Eye (tissue), 1 donor: Measurements from ENCODE around the gene NKX2-1.

Source experiments
- DNase-seq: peaks from one replicate; pipeline ENCODE4 v3.0.0-alpha.2; 2015

The NKX2-1 gene

GRCh38 chr14:36517242-36518030, 2.6 kb downstream of the NKX2-1 start:
- DNase-seq = peak; percentile 37

- DNase-seq = no peak
Measured at GRCh38 chr14:36516719-36517241, 3.3 kb downstream of the NKX2-1 start.

DNA sequence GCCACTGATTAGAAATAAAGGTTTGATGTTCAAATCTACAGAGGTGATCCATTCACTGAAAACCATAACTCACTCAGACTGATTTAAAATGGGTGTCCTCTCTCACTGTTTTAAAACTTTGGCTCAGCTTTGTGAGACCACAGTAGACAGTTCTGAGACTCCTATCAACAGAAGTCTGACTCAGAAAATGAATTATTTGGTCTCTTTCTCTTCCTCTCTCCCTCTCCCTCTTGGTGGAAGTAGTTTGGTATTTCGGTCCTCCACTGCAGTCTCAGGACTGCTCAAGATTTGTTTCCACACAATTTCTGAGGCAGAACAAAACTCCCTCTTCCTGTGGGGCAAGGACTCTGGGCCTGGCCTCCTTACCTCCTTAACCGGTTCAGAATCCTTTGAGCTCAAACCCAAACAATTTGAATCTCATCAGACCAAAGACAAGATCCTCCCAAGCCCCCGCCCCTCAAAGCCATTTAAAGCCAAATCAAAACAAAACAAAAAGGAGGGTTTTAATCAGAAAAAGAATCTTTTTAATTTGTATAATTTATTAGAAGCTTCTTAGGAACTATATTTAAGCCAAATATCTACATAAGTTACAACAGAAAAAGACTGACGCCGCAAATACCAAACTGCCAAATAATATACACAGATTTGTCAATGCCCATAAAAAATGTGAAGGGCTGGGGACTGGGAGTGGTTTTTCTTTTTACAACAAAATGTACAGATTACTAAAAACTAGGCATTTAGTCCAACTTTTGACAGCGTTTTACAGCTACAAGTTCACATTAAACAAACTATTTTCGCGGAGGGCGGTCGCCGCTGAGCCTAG, 3.9 kb downstream of the NKX2-1 start:
- DNase-seq = peak; percentile 52

DNA sequence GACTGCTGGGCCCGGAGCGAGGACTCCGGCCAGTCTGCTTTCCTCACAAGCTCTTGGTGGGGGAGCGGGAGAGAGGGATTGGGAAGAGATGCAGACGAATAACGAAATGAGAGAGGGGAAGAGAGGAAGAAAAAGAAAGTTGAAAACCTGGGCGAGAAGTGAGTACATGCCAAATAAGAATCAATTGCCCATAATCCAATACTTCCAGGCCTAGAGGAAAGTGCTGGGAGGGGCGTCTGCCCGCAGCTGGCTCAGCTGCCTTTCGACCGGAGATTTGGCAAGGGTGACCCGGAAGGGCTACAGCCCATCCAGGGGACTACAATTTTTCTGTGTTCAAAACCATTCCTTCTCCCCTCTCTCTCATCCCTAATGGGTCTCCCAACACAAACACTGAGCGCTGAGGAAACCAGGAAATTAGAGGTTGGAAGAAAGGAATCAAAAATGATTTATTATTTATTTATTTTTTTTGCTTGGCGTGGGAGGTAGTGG, 4.9 kb downstream of the NKX2-1 start:
- DNase-seq = peak; percentile 48

DNA sequence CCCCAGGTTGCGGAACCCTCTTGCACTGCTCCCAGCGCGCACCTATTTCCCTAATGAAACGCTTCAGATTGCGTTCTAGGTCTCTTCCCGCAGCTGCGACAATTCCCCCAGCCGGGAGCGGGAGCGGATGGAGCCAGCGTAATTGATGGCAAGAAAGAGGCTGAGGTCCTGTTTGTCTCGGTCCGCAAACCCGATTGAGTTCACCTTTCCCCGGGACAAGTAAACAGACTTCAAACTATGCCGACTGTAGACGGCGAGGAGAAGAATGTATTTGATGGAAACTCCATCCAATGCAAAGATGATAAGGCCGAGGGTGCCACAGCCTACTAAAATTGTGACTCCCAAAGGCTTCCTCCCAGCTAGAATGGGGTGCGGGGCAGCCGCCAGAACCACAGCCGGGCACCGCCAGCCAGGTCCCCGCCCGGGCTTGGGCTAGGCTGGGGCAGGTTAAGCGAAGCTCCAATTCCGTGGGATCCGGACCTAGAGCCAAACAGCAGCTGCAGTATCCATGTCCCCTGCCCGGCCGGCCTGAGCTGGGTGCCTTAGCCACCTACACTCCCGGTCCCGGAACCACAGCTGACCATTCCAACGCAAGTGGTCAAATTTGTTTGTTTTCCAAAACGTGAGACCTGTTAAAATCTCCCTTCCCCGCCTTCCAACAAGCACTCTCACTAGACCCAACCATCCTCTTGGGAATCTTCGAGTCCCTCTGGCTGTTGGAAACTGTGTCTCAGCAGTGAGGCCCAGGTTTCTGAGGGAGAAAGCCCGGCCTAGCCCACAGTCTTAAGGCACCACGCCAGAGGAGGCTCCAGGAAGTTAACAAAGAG, 5.5 kb downstream of the NKX2-1 start:
- peak; percentile 25 for DNase-seq

- no peak for DNase-seq
Measured at GRCh38 chr14:36513451-36514277, 6.4 kb downstream of the NKX2-1 start.

- DNase-seq = peak; percentile 50
Measured at GRCh38 chr14:36513012-36513420, 7.0 kb downstream of the NKX2-1 start.

DNA sequence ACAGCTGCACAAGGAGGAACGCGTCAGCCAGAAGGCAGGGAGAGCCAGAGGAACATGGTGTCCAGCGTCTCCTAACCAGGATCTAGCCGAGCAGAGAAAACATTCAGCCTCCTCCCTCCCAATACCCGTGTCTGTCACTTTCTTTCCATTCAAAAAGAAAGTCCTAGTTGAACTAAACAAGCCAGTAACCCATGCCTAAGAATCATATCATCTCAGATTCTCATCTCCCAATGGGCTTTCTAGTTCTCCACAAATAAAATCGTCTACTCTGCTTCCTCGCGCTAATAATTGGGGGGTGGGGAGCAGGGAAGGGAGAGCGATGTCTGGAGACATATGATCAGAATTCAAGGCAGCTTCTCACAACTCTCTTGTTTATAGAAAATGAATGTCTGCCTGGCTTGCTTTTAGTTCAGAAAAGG, 7.4 kb downstream of the NKX2-1 start:
- peak; percentile 48 for DNase-seq

- peak; percentile 37 for DNase-seq
Measured at GRCh38 chr14:36511981-36512584, 7.9 kb downstream of the NKX2-1 start.

GRCh38 chr14:36510874-36511273, 9.2 kb downstream of the NKX2-1 start:
- no peak for DNase-seq

DNA sequence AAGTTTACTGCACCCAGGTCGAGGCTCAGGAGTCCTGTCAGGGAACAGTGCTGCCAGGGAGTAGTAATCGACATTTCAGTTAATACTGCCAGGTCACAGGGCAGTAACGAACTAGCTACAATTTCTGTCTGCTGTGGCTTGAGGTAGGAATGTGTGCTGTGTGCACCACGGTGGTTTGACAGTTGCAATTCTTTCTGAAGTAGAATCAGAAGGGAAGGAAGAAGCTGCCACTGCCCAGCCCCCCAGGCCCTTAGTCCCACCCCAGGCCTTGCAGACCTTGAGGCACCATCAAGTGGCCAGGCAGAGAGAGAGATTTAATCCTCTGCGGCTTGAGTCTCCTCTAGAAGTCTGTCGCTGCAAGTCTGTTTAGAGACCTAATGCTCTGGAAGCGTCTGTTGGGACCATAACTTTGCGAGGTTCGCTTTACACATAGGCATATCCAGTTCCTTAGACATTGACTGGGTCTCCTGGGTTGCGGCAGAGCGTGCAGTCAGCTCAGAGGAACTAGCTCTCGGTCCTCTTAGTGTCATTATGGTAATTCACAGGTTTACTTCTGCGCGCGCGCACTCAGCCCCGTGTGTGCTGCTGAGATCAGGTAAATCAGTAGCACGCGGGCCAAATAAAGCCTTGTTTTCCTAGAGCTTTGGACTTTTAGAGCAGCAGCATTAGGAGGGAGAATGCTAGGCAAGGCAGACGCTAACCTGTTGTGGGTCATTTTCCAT, 9.8 kb downstream of the NKX2-1 start:
- DNase-seq = peak; percentile 61

DNA sequence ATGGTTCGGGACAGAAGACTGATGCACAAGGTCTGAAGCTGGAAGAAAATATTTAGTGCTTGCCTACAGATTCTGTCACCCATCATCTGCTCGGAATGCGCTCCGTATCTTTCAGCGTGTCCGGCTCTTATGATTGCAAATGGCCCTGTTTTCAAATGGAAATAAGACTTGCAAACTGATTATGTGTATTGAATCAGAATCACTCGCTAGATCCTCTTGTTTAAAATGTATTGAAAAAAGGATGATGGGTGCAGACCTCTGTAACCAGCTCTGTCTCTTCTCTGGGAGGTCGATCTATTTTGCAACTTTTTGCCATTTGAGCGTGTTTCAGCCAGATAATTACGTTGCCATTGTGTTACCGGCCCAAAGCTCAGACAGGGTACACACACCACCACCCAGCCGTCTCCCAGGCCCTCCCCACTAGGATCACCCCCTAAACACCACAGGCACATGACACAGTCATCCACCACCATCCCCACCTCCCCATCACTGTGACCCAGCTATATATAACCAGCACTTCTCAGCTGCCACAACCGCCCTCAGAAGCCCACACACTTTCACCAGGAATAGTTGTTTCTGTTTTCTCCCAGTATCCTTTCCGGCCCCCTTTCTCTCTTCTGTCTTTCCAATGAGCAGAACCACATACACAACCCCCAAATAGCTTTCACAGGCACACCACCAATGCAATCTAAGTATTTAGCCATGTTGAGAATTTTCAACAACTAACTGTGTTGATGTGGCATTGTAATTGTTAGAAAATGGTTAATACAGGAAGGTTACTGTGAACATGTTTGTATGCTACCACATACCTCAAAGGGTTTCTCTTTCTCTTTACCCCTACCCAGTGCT, 10.7 kb downstream of the NKX2-1 start:
- DNase-seq = peak; percentile 41

DNA sequence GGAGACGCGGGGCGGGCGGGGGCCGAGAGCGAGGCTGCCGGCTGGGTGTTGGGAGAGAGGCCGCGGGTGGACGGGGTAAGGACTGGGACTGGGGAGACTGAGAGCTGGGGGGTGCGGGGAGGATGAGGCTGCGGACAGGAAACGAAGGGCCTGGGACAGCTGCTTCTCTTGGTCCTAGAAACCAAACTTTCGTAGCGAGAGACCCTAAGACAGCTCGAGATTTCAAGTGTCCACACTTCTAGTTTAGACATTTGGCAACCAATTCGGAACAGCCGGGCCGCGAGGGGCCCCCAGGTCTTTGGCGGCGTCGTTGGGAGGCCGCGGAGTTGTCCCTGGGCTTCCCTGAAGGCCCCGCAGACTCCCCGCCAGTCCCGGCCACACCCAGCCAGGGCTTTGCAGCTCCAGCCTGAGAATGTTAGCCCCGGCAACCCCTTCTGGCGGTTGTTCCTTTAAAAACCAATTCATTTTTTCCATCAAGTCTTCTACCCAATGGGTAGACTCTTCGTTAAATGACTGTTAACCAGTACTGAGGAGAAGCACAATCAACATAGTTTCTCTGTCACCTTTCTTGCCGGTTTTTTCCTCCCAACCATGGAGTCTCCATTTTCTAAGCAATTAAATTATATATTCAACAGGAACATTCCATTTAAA, 11.5 kb downstream of the NKX2-1 start:
- DNase-seq = peak; percentile 66

GRCh38 chr14:36507847-36508417, 12.1 kb downstream of the NKX2-1 start:
- peak; percentile 71 for DNase-seq

- peak; percentile 55 for DNase-seq
Measured at GRCh38 chr14:36506732-36507614, 13.1 kb downstream of the NKX2-1 start.

GRCh38 chr14:36505892-36506731, 13.9 kb downstream of the NKX2-1 start:
- peak; percentile 38 for DNase-seq
